PFSK-1 (cell line): ENCODE results near the gene TPRG1.

Experiments used
- FOXP2 ChIP-seq: optimal IDR thresholded peaks from 2 replicates; pipeline ENCODE3; 2011; ENCODE audit warnings: borderline replicate concordance, control low read depth, inconsistent platforms; ENCODE audit not compliant: insufficient read depth; ENCODE audit errors: extremely low read length, extremely low read depth
- POLR2AphosphoS5 ChIP-seq: IDR thresholded peaks from 2 replicates; pipeline ENCODE4 v1.6.1; 2012; ENCODE audit warnings: low read depth, mild to moderate bottlenecking, control low read depth, low read length, moderate library complexity
- SIN3A ChIP-seq: IDR thresholded peaks from 2 replicates; pipeline ENCODE4 v1.6.1; 2012; ENCODE audit warnings: mild to moderate bottlenecking, low read length, moderate library complexity, borderline replicate concordance; ENCODE audit not compliant: insufficient read depth
- TAF1 ChIP-seq: IDR thresholded peaks from 2 replicates; pipeline ENCODE4 v1.6.1; 2012; ENCODE audit warnings: low read length, control low read depth, borderline replicate concordance; ENCODE audit not compliant: insufficient read depth
- TF ChIP-seq, protein P1 (sequence below), 2 experiments: IDR thresholded peaks; 2 replicates each; pipeline versions ENCODE4 v1.6.1 to v1.8.0; 2011 to 2012; ENCODE audit warnings: low read depth in 2 of 2, low read length in 2 of 2, control low read depth in 1 of 2, inconsistent platforms in 1 of 2, mild to moderate bottlenecking in 1 of 2, moderate library complexity in 1 of 2; ENCODE audit not compliant: insufficient read depth in 1 of 2

TPRG1 gene

DNA sequence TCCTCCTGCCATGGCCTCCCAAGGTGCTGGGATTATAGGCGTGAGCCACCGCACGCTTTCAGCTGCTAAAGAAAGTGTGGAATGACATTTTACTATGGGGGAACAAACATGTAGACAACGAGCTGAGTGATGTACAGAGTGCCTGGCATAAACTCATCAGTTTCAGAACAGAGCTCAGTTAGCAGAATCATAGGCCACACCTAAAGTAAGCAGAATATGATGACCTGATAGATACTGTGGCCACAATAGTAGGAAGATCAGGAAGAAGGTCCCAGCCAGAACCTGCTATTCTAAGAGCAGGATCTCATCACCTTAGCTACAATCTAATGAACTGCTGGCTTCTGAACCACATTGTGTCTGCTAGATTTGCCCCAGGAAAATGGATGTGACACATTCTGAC, 158.3 kb downstream of the TPRG1 start:
- TF ChIP-seq FOXP2 = no peak
- TF ChIP-seq POLR2AphosphoS5 = no peak
- no peak for TF ChIP-seq SIN3A
- TF ChIP-seq, protein P1, sequence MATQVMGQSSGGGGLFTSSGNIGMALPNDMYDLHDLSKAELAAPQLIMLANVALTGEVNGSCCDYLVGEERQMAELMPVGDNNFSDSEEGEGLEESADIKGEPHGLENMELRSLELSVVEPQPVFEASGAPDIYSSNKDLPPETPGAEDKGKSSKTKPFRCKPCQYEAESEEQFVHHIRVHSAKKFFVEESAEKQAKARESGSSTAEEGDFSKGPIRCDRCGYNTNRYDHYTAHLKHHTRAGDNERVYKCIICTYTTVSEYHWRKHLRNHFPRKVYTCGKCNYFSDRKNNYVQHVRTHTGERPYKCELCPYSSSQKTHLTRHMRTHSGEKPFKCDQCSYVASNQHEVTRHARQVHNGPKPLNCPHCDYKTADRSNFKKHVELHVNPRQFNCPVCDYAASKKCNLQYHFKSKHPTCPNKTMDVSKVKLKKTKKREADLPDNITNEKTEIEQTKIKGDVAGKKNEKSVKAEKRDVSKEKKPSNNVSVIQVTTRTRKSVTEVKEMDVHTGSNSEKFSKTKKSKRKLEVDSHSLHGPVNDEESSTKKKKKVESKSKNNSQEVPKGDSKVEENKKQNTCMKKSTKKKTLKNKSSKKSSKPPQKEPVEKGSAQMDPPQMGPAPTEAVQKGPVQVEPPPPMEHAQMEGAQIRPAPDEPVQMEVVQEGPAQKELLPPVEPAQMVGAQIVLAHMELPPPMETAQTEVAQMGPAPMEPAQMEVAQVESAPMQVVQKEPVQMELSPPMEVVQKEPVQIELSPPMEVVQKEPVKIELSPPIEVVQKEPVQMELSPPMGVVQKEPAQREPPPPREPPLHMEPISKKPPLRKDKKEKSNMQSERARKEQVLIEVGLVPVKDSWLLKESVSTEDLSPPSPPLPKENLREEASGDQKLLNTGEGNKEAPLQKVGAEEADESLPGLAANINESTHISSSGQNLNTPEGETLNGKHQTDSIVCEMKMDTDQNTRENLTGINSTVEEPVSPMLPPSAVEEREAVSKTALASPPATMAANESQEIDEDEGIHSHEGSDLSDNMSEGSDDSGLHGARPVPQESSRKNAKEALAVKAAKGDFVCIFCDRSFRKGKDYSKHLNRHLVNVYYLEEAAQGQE (IDR thresholded peaks at IDR 0.05; ENCODE audit: insufficient read depth in 1 of 2, low read depth in 2 of 2, low read length in 2 of 2) = no peak
- TF ChIP-seq TAF1 = no peak

- TF ChIP-seq TAF1 = no peak
Observed at GRCh38 chr3:189331002-189331418, 159.2 kb downstream of the TPRG1 start.

DNA sequence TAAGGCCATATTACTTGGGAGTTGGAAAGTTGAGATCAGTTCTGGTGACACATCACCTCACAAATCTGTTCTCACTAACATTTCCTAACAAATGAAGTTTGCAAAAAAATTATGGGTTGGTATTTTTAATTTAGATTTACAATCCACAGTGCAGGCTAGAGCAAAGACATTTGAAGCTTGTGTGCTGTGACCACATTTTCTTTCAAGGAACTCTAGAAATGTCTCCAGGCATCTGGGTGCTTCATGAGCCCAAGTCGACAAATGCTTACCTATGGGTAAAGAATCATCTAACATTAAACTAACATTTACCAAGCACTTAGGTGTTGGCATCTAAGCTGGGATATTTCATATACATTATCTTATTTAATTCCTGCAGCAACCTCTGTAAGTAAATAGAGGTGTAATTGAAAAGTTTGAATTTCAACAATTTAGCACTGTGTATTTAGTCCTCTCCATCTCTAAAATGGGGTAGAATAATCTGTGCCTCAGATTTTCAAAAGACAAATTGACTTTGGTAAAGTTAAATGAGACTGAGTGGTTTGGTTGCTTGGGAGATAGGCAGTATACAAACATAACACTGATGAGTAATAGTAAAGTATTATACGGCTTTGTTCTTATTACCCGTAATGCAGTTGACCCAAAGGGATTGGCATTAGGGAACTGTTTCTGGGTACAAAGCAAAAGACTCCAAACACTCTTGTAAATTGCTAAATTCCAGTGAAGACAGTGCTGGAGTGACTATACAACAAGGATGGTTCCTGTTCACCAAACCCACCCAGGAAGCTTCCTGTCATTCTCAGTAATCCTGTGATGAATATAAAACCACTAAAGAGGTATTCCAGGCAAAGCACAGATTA, 162.5 kb downstream of the TPRG1 start:
- no peak for TF ChIP-seq FOXP2
- no peak for TF ChIP-seq SIN3A
- no peak for TF ChIP-seq TAF1
- no peak for TF ChIP-seq POLR2AphosphoS5
- TF ChIP-seq, protein P1 (IDR thresholded peaks at IDR 0.05; ENCODE audit: insufficient read depth in 1 of 2, low read depth in 2 of 2, low read length in 2 of 2) = no peak

- no peak for TF ChIP-seq SIN3A
- no peak for TF ChIP-seq FOXP2
- TF ChIP-seq TAF1 = no peak
- TF ChIP-seq, protein P1 (IDR thresholded peaks at IDR 0.05; ENCODE audit: insufficient read depth in 1 of 2, low read depth in 2 of 2, low read length in 2 of 2) = no peak
- no peak for TF ChIP-seq POLR2AphosphoS5
Observed at GRCh38 chr3:189337673-189338091, 165.9 kb downstream of the TPRG1 start.

- TF ChIP-seq TAF1 = no peak
Observed at GRCh38 chr3:189338366-189338765, 166.6 kb downstream of the TPRG1 start.

DNA sequence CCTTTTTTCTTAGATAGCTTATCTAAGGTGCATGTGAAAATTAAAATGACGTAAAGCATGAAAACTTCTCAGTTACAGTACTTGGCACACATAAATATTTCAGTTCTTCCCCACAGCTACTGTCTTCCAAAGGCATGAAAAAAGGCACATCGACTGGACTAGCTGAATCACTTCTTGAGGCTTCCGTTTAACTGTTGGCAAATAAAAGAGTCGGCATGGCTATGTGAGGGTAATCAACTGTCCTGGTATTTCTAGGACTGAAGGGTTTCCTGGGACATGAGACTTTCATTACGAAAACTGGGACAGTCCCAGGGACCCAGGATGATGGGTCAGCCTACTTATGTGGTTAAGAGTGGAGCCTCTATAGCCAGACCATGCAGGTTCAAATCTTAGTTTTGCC, 168.2 kb downstream of the TPRG1 start:
- TF ChIP-seq POLR2AphosphoS5 = no peak
- TF ChIP-seq FOXP2 = no peak
- no peak for TF ChIP-seq SIN3A
- TF ChIP-seq TAF1 = no peak
- TF ChIP-seq, protein P1 (IDR thresholded peaks at IDR 0.05; ENCODE audit: insufficient read depth in 1 of 2, low read depth in 2 of 2, low read length in 2 of 2) = no peak
